Activated CD4-positive, alpha-beta T cell treated with anti-CD3 and anti-CD28 coated beads for 36 hours (primary cell): ENCODE data around the gene ZNF850. TPM values are rescaled to one million over a fixed set of nuclear protein-coding genes. Genes with fewer than 3 reads are reported as not detected.
"Not testable (repeated sequence)": the region's sequence is repeated elsewhere in the genome, so short reads cannot be mapped to it uniquely, and the experiment has no call there.

Experiments
- ATAC-seq: fragments of 200-7000 bp; cut with Tn5 transposase; one replicate; pipeline ENCODE4 v1.10.0; 2021; ENCODE audit warnings: mild to moderate bottlenecking, moderate library complexity
- CTCF ChIA-PET: fragments of 350-600 bp; sonication (Branson Sonifier 250); formaldehyde crosslinking; loops from one replicate; lab custom pipeline; 2021; ENCODE audit warnings: antibody characterized with exemption; lab: Charles Lee
- POLR2A ChIA-PET: fragments of 350-600 bp; sonication (Branson Sonifier 250); formaldehyde crosslinking; loops from one replicate; lab custom pipeline; 2021; ENCODE audit warnings: antibody characterized with exemption, inconsistent platforms; lab: Charles Lee
- DNase-seq: peaks from one replicate; pipeline ENCODE4 v3.0.0-alpha.2; 2020
- H3K27ac Mint-ChIP-seq: one replicate; pipeline ENCODE4 v1.8.0; 2021; ENCODE audit warnings: mixed read lengths
- H3K27me3 Mint-ChIP-seq: one replicate; pipeline ENCODE4 v1.8.0; 2021; ENCODE audit warnings: mixed read lengths
- H3K36me3 Mint-ChIP-seq: one replicate; pipeline ENCODE4 v1.8.0; 2021; ENCODE audit warnings: low read depth, mixed read lengths
- H3K4me1 Mint-ChIP-seq: one replicate; pipeline ENCODE4 v1.8.0; 2021; ENCODE audit warnings: mixed read lengths
- H3K4me3 Mint-ChIP-seq: one replicate; pipeline ENCODE4 v1.8.0; 2021; ENCODE audit warnings: mild to moderate bottlenecking, moderate library complexity, mixed read lengths
- H3K9me3 Mint-ChIP-seq: one replicate; pipeline ENCODE4 v1.8.0; 2021; ENCODE audit warnings: low read depth, mixed read lengths
- intact Hi-C, 2 experiments: fragments of 100-400 bp; cut with DNase I in 1 of 2; cut with micrococcal nuclease in 1 of 2; formaldehyde crosslinking; loops; one replicate each; pipeline versions ENCODE4 v1.14.2 to v1.15.1; 2022 to 2024; cut with DNase I, micrococcal nuclease
- total RNA-seq, 2 experiments: library from RNA; stranded (reverse); gene quantifications; one replicate each; pipeline ENCODE4 v1.2.3, GENCODE V29; 2021

ZNF850 gene
- total RNA-seq, 2 experiments from 2014 or later, result 7.0 to 10.7 TPM

DNA sequence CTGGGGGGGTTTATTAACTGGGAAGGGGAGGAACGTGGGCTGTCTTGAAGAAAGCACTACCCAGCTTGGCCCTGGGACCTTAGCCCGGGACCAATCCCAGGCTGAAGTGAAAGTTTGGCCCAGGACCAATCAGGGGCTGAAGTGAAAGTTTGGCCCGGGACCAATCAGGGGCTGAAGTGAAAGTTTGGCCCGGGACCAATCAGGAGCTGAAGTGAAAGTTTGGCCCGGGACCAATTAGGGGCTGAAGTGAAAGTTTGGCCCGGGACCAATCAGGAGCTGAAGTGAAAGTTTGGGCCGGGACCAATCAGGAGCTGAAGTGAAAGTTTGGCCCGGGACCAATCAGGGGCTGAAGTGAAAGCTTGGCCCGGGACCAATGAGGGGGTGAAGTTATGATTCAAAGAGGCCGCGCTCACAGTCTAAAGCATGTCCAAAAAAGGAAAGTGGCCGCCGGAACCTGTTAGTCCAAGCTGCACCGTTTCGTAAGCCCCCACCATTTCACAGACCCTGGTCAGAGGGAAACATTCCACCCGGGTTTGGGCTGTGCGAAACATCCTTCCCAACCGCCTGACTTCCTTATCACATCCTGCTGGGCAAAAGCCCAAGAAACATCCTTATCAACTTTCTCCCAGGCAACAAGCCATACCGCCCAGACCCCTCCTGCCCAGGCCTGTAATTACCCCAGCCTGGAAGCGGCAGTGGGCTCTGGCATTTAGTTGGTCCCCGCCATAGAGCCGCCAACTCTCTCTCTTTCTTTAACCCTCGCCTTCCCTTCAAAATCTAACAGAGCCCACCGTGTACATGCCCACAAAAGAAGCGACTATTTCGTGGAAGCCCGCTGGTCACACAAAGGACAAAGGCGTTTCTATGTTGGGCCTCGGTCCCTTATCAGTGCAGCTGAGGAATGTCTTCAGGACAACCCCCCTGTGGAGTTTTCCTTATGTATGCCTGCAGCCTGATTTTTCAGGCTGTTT, 1.1 kb downstream of the ZNF850 start:
- Mint-ChIP-seq H3K36me3 (peaks cover 56% of the 10 kb centered on the region), H3K9me3 (peaks cover 23% of the 10 kb centered on the region), H3K4me1 (peaks cover 20% of the 10 kb centered on the region), H3K4me3 (peak overlapping the region; percentile 99), H3K27me3 (no peaks in the 10 kb centered on the region), H3K27ac (peak overlapping the region; percentile 97)
- ATAC-seq, result peak; percentile 31
- POLR2A ChIA-PET, result interaction anchor here (0.9 kb wide), 1 partner anchor 79 kb away, joined by 5 read pairs; the partner anchor contains the start of gene ZNF345
- CTCF ChIA-PET, result no interaction called here
- DNase-seq, result peak; percentile 78
- intact Hi-C loops, result loop anchor here (1.0 to 10.0 kb wide), 13 partner anchors 26 to 557 kb away; partner anchors contain the start of genes ZNF345 (in 2 of the 2), ZNF567 (in 2 of the 2), ZFP82 (in 1 of the 2) and ZNF260 (in 1 of the 2)

DNA sequence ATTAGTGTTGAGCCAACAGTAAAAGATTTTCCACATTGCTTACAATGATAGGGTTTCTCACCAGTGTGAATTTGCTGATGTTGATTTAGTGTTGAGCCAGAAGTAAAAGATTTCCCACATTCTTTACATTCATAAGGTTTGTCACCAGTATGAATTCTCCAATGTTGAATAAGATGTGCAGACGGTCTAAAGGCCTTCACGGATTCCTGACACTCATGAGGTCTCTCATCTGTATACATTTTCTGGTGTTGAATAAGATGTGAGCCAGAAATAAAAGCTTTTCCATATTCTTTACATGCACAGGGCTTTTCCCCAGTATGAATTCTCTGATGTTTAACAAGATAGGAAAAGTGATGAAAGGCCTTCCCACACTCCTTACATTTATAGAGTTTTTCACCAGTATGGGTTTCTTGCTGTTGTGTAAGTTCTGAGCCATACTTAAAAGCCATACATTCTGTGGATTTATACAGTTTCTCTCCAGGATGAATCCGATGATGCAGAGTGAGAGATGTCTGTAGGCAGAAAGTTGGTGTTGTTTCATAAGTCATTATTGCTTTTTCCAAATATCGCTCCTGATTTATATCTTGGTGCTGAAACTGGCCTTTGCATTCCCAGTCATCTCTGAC, 22.4 kb downstream of the ZNF850 start:
- no peaks in the 10 kb centered on the region for H3K4me1 Mint-ChIP-seq
- ChIA-PET POLR2A (no interaction called here), CTCF (no interaction called here)
- ATAC-seq, result no peak
- H3K36me3 Mint-ChIP-seq, result peaks cover 94% of the 10 kb centered on the region
- H3K4me3 Mint-ChIP-seq, result no peak overlapping the region
- intact Hi-C loops, result no loop called here
- H3K27ac Mint-ChIP-seq, result no peak overlapping the region
- no peaks in the 10 kb centered on the region for H3K27me3 Mint-ChIP-seq
- DNase-seq, result no peak
- peaks cover 60% of the 10 kb centered on the region for H3K9me3 Mint-ChIP-seq

DNA sequence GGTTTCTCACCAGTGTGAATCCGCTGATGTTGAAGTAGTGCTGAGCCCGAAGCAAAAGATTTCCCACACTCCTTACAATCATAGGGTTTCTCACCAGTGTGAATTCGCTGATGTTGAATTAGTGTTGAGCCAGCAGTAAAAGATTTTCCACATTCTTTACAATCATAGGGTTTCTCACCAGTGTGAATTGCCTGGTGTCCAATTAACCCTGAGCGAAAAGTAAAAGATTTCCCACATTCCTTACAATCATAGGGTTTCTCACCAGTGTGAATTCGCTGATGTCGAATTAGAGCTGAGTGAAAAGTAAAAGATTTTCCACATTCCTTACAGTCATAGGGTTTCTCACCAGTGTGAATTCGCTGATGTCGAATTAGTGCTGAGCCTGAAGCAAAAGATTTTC, 23.0 kb downstream of the ZNF850 start:
- peaks cover 56% of the 10 kb centered on the region for H3K9me3 Mint-ChIP-seq
- not testable (repeated sequence) for H3K27me3 Mint-ChIP-seq

DNA sequence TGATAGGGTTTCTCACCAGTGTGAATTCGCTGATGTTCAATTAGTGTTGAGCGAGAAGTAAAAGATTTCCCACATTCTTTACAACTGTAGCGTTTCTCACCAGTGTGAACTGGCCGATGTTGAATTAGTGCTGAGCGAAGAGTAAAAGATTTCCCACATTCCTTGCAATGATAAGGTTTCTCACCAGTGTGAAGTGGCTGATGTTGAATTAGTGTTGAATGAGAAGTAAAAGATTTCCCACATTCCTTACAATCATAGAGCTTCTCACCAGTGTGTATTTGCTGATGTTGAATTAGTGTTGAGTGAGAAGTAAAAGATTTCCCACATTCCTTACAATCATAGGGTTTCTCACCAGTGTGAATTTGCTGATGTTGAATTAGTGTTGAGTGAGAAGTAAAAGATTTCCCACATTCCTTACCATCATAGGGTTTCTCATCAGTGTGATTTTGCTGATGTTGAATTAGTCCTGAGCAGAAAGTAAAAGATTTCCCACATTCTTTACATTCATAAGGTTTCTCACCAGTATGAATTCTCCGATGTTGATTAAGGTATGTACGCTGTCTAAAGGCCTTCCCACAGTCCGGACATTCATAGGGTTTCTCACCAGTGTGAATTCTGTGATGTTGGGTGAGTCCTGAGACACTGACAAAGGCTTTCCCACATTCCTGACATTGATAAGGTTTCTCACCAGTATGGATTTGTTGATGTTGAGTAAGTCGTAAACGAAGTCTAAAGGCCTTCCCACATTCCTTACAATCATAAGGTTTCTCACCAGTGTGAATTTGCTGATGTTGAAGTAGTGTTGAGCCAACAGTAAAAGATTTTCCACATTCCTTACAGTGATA, 24.0 kb downstream of the ZNF850 start:
- no peaks in the 10 kb centered on the region for H3K27me3 Mint-ChIP-seq

More for the DNA sequence above, 23.0 kb downstream of the ZNF850 start:
- ATAC-seq, H3K27ac Mint-ChIP-seq, intact Hi-C loops, H3K4me3 Mint-ChIP-seq, DNase-seq, H3K4me1 Mint-ChIP-seq, CTCF ChIA-PET, POLR2A ChIA-PET: not testable (repeated sequence)
- peaks cover 94% of the 10 kb centered on the region for H3K36me3 Mint-ChIP-seq

DNA sequence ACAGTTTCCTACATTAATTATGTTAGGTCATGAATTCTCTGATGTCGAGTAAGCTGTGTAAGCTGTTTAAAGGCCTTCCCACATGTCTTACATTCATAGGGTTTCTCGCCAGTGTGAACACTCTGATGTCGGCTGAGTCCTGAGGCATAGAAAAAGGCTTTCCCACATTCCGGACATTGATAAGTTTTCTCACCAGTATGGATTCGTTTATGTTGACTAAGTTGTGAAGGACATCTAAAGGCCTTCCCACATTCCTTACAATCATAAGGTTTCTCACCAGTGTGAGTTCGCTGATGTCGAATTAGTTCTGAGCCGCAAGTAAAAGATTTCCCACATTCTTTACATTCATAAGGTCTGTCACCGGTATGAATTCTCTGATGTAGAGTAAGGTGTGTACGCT, 24.9 kb downstream of the ZNF850 start:
- H3K36me3 Mint-ChIP-seq, result peaks cover 85% of the 10 kb centered on the region
- H3K4me1 Mint-ChIP-seq, result no peaks in the 10 kb centered on the region
- ATAC-seq, result no peak
- POLR2A ChIA-PET, result no interaction called here
- no peak for DNase-seq
- intact Hi-C loops, result no loop called here
- H3K27ac Mint-ChIP-seq, result no peak overlapping the region
- CTCF ChIA-PET, result no interaction called here
- H3K4me3 Mint-ChIP-seq, result no peak overlapping the region
- H3K27me3 Mint-ChIP-seq, result no peaks in the 10 kb centered on the region
- H3K9me3 Mint-ChIP-seq, result peaks cover 50% of the 10 kb centered on the region

More for the DNA sequence above, 24.0 kb downstream of the ZNF850 start:
- no peak for DNase-seq
- Mint-ChIP-seq H3K36me3 (peaks cover 90% of the 10 kb centered on the region), H3K27ac (no peak overlapping the region), H3K9me3 (peaks cover 50% of the 10 kb centered on the region), H3K4me1 (no peaks in the 10 kb centered on the region), H3K4me3 (no peak overlapping the region)
- intact Hi-C loops, result no loop called here
- ChIA-PET CTCF (no interaction called here), POLR2A (no interaction called here)
- ATAC-seq, result no peak

DNA sequence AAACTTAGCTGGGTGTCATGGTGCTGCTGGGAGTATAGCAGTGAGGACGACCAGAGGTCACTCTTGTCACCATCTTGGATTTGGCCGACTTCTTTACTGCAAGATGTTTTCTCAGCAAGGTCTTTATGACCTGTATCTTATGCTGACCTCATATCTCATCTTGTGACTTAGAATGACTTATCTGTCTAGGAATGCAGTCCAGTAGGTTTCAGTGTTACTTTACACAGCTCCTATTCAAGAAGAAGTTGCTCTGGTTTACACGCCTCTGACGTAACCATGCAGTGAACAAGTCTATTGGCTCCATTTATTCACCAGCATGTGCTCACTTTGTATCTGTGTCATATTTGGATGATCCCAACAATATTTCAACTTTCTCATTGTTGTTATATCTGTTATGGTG, 26.7 kb downstream of the ZNF850 start:
- Mint-ChIP-seq H3K27me3 (no peaks in the 10 kb centered on the region), H3K27ac (no peak overlapping the region), H3K4me1 (no peaks in the 10 kb centered on the region), H3K36me3 (peaks cover 75% of the 10 kb centered on the region), H3K9me3 (peaks cover 50% of the 10 kb centered on the region), H3K4me3 (no peak overlapping the region)
- intact Hi-C loops, result no loop called here
- ChIA-PET CTCF (no interaction called here), POLR2A (no interaction called here)
- ATAC-seq (no peak), DNase-seq (no peak)

DNA sequence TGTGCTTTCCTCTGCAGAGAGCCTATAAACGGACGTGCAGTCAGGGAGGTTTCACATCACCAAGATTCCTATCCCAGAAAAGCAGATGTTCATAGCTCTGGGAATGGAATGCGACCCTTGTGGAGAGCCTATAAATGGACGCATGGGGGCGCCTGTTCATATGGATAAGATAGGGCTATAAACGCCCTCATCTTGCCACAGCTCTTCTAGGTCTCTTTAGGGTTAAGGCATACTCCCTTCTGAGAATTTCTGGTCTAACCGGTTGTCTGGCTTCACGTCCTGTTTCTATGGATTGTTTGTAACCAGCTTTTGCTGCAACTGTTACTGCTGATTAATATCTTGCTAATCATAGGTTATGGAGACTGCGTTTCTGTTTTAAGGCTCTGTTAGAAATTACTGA, 36.4 kb downstream of the ZNF850 start:
- intact Hi-C loops, H3K4me1 Mint-ChIP-seq, ATAC-seq, CTCF ChIA-PET, H3K27ac Mint-ChIP-seq, DNase-seq, H3K4me3 Mint-ChIP-seq, POLR2A ChIA-PET, H3K27me3 Mint-ChIP-seq: not testable (repeated sequence)
- Mint-ChIP-seq H3K36me3 (peaks cover 63% of the 10 kb centered on the region), H3K9me3 (peaks cover 64% of the 10 kb centered on the region)

DNA sequence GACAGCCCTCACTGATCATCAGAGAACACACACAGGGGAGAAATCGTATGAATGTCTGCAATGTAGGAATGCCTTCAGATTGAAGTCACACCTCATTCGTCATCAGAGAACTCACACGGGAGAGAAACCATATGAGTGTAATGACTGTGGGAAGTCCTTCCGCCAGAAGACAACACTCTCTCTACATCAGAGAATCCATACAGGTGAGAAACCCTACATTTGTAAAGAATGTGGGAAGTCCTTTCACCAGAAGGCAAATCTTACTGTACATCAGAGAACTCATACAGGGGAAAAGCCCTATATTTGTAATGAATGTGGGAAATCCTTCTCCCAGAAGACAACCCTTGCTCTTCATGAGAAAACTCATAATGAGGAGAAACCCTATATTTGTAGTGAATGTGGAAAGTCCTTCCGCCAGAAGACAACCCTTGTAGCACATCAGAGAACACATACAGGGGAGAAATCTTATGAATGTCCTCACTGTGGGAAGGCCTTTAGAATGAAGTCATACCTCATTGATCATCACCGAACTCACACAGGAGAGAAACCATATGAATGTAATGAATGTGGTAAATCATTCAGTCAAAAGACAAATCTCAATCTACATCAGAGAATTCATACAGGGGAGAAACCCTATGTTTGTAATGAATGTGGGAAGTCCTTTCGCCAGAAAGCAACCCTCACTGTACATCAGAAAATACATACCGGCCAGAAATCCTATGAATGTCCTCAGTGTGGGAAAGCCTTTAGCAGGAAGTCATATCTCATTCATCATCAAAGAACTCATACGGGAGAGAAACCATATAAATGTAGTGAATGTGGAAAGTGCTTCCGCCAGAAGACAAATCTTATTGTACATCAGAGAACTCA, 52.7 kb downstream of the ZNF850 start:
- ChIA-PET POLR2A (no interaction called here), CTCF (no interaction called here)
- H3K27me3 Mint-ChIP-seq, result no peaks in the 10 kb centered on the region
- ATAC-seq (no peak), DNase-seq (no peak)
- H3K36me3 Mint-ChIP-seq, result peaks cover 75% of the 10 kb centered on the region
- H3K9me3 Mint-ChIP-seq, result peaks cover 49% of the 10 kb centered on the region
- no peak overlapping the region for H3K4me3 Mint-ChIP-seq
- H3K27ac Mint-ChIP-seq, result no peak overlapping the region
- no peaks in the 10 kb centered on the region for H3K4me1 Mint-ChIP-seq
- intact Hi-C loops, result no loop called here

DNA sequence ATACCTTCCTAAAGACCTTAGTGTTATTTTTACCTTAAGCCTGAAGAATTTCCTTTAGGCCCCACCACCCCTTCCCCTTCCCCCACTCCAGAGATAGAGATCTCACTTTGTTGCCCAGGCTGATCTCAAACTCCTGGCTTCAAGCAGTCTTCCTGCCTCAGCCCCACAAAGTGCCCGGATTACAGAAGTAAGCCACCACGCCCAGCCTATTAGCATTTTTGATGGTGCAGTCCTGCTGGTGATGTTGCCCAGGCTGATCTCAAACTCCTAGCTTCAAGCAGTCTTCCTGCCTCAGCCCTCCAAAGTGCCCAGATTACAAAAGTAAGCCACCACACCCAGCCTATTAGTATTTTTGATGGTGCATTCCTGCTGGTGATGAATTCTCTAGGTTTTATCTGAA, 63.2 kb downstream of the ZNF850 start:
- no peaks in the 10 kb centered on the region for H3K27me3 Mint-ChIP-seq
- intact Hi-C loops, result no loop called here
- ATAC-seq, result no peak
- no peak overlapping the region for H3K4me3 Mint-ChIP-seq
- DNase-seq, result no peak
- peaks cover 46% of the 10 kb centered on the region for H3K9me3 Mint-ChIP-seq
- peaks cover 95% of the 10 kb centered on the region for H3K36me3 Mint-ChIP-seq
- no peaks in the 10 kb centered on the region for H3K4me1 Mint-ChIP-seq
- no peak overlapping the region for H3K27ac Mint-ChIP-seq
- CTCF ChIA-PET, result no interaction called here
- POLR2A ChIA-PET, result no interaction called here

DNA sequence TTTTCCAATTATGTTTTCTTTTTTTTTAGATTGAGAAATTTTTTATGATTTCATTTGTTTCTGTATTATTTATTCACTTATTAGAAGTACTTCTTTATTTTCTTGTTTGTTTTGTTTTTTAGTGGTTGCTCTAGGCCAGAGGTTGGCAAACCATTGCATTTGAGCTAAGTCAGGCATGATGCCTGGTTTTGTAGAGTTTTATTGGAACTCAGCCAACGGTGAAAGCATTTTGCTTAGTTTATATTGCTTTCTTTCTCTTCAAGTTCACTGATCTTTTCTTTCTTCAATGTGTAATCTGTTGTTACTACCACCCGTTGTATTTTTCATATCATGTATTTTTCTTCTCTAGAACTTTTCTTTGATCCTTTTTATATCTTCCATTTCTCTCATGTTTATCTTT, 65.5 kb downstream of the ZNF850 start:
- no peak overlapping the region for H3K4me3 Mint-ChIP-seq
- CTCF ChIA-PET, result no interaction called here
- no peaks in the 10 kb centered on the region for H3K27me3 Mint-ChIP-seq
- H3K4me1 Mint-ChIP-seq, result no peaks in the 10 kb centered on the region
- intact Hi-C loops, result no loop called here
- H3K27ac Mint-ChIP-seq, result no peak overlapping the region
- peaks cover 38% of the 10 kb centered on the region for H3K9me3 Mint-ChIP-seq
- POLR2A ChIA-PET, result no interaction called here
- peaks cover 87% of the 10 kb centered on the region for H3K36me3 Mint-ChIP-seq
- DNase-seq (no peak), ATAC-seq (no peak)
